SKM-1 (cell line): ENCODE data around the gene NIN.

Source experiments
- DNase-seq: peaks from one replicate; lab custom pipeline; 2025; ENCODE audit not compliant: unreplicated experiment; lab: John Stamatoyannopoulos, UW

Gene NIN

DNA sequence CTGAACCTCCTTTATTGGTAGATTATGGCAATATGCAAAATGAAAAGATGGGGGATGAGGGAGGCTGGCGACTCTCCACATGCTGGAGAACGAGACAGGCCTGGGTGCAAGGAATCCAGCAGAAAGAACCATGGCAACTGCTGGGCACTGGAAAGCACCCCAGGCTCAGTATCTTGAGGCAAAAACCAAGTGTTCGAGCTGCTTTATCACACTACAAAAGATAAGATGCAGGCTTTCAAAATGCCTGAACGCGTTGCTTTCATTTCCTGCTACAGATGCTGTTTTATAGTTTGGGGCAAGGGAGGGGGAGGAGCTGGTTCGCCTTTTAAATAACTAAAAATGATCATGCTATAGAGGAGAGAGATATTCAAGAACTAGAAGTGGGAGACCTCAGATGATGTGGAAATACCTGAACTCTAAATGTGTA lies 38.9 kb downstream of the NIN start:
- no peak for DNase-seq

DNA sequence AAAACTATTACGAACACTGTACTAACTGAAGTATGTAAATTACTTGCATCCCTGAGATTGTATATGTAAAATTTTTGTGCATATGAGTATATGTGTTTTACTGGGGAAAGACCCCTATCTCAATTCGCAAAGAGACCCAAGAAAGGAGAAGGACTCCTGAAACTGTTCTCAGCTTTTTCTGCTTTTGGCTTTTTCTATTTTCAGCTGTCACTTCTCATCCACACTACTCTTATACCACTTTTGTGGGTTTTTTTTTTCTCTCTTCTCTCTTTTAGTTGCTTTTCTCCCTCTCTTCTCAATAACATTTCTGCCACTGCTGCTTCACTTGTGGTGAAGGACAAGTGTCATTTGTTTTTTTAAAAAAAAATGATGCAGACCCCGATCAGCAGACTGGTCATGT lies 39.8 kb downstream of the NIN start:
- no peak for DNase-seq

DNA sequence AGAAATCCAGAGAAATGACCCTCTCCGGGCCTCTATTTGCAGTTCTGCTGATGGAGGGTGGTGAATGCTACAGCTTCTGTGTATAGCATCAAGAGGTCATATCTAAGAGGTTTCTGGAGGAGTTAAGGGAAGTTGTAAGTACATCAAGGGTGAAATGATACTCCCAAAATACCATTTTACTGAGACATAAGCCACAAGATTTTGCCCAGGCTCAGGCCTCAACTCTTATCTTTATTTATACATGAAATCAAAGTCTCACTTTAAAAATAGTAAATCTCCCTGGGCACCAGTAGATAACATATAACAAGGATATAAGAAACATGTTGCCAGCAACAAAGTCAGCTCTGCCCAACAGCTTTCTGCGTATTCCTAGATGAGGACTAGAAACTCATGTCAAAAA lies 40.4 kb downstream of the NIN start:
- DNase-seq: no peak

DNA sequence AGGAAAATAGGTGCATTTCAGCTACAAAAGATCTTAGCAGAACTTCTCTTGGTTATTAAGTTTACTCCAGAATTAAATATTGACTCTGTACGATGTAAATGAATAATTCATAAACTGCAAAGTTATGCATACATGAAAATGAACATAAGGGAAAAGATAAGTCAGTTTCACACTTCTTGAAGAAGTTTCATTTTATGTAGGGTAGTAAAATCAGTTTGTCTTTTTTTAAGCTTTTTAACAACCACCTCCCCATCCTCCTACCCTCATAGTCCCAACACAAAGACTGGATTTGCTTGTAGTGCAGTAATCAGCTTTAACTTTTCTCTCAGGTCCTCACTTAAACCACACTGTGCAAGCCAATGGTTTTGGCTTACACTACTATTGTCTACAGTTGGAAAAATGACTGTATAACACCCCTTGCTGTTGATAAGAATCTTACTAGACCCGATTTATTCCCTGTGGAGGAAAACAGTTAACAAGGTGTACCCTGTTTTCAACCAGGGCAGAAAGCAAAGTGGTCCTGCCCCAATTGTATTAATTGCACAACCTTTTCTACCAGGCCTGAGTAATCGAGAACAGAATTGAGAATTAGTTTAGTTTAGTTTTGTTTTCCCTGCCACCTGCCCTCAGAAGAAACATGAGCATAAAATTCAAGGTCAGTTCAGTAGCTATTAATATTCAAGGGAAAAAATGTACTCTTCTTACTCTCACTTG lies 44.1 kb downstream of the NIN start:
- no peak for DNase-seq

DNA sequence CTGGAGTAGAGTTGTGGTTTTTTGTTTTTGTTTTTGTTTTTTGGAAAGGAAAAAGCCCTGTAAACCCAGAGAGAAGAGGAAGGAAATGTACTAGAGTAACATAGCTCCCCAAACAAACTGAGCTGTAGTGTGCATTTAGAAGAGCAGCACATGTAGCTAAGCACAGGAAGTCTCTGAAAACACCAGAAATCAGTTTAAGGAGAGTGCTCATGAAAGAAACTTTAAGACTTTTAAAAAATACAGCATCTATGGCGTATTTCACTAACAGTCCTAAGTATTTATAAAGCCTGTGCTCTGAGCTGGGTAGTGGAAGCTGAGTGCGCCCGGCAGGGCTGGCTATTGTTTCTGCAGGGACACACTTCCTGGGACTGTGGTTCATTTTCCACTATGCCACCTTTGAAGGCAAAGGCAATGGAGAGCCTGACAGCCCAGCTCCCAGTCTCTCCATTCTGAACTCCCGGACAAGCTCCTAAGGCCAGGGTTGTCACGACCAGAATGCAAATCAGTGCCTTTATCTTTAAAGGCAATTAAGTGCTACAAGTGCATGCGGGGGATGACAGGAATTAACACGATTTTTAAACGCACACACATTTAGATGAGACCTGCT lies 45.4 kb downstream of the NIN start:
- no peak for DNase-seq

DNA sequence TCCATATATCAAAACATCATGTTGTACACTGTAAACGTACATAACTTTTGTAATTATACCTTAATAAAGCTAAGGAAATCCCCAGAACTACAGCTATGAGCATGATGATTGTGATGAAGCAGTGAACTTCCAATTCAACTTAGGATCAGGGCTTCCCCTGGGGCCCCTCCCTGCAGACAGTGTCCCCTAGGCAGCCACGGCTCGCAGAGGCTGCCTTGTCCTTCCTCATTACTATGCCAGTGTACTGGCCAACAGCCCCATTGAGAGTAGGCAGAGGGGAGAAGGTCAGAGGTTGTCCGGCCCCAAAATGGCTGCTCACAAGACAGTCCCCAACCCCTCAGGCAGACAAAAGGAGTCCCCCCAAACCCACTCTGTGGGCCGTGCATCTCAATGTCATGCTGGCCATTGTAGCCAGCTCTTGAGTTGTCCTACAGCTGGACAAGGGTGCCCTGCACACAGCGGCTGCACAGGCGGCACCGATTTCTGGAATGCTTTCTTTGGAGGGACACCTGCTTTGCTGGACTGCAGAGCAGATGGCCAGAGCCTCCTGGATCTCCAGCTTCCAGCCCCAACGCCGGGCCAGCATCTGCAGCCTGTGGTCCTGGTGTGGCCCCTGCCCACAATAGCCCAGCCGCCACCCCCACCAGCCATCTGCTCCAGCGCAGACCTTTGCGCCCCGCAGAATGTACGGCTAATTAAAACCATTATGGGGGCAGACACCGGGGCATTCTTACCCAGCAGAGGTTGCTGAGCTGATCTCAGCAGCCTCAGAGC lies 46.1 kb downstream of the NIN start:
- DNase-seq: no peak

DNA sequence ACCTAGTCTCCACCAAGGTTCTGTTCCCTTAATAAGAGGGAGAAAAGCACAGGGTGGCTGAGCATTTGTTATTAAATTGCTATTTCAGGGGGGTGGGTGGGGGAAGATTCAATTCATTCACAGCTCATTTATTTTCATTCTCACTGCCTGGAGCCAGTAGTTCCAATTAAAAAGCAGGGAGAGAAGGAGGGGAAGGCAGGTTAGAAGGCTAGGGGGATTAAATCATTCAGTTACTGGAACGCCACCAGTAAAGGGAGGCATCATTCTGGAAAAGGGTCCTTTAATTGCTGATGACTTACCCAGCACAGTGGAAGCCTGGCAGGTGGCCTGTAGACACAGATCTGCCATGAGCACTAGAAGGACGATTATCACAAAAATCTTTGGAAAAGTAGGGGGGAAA lies 47.4 kb downstream of the NIN start:
- DNase-seq: no peak

DNA sequence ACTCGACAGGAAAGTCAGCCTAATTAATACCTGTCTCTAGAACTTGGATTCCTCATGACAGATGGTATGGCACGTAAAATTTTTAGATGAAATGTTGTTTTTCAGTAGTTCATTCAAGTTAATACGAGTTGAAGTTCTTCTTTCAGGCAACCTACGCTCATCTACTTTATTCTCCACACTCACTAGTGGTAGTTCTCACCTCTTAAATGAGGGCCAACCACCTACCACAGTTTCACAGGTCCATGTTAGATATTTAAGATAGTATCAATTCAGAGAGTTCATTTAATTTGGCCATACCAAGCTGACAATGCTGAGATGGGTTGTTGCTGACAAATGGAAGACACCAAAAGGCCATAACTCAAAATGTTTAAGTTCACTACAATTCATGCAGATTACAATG lies 50.6 kb downstream of the NIN start:
- no peak for DNase-seq

DNA sequence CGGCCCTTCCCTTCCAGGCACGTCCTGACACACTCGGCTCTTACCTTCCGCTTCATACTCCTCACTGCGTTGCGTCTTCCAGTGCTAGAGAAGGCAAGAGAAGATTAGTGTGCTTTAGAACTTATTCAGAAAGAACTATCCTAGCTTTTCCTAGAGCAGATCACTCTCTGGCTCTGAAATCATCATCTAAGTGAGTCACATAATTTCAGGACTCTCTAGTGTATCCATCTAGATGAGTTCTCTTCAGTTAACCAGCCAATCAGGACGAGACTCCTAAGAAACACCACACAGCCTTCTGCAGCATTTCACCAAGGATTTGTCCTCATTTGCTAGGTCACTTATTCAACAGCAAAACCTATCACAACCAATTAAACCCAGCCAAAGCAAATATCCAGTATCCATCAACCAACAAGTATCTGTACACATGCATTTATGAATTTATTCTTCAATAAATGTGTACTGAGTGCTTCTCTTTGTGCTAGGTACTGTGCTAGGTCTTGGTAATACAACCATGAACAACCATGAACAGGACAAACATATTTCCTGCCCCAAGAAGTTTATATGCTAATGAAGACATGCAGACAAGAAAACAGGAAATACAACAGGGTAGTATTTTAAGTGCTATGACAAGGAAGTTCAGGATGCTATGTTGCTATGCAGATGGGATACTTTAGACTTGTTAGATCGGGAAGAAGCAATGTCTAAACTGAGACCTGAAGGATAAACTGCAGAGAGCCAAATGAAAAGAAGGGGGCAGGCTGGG lies 52.1 kb downstream of the NIN start:
- no peak for DNase-seq

DNA sequence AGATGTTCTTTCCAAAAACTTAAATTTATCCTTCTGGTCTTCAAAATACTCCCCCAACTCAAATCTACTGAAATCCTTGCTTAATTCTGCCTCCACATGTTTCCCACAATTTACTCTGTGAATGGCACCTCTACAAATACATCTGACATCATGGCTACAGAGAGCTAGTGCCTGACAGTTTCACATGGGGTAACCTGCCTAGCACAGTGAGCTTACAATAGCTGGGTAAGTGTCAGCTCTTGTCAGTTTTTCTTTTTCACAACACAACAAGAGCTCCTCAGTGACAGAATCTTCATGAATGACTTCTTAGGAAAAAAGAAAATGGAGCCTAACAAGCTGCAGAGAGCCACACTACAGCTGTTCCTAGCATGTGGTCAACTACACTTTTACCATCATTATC lies 54.4 kb downstream of the NIN start:
- no peak for DNase-seq

DNA sequence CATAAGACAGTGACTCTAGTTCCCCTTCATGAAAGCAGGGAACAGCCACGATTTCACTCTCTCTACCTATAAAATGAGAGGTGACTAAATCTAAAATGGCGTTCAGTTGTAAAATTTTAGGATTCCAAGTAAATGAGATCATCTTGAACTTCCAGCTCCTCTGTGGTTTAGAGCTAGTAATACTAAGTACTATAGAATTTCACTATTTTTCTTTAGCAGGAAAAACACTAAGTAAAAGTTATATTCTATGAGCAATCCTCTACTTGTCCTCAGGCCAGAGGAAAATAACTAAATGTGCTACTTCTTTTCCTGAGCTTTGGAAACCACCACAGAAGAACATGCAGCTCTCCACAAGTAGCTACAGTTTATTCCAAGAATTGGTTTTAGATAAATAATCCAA lies 55.6 kb downstream of the NIN start:
- no peak for DNase-seq

DNA sequence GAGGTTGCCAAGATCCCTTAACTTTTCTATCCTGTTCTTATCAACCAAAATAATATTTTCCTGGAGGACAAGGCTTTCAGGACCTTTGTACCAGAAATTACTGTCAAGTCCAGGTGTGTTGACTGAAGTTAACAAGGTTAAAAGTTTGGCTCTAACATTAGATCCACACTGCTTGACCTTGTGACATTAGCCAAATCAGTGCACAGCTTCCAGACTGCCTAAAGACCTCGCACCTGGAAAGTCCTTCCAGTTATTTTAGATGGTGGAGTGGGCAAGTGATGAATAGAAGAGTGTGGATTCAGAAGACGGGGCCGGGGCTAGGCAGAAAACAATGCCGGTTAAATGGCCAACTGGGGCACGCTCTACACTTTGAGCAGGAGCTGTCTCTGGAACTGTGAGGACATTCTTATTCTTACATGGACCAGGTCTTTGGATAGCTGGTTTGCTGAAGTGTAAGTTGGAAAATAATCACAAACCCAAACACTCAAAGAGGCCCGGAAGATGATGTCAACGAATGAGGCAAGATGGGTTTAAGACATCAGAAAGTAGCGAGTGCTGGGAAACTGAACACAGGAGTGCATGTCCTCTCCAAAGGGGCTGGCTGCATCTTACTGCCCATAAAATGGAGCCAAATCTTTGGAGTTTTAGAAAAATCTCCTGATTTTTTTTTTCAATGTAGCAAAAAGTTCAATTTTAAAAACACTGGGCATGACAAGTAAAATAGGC lies 56.3 kb downstream of the NIN start:
- DNase-seq: no peak

DNA sequence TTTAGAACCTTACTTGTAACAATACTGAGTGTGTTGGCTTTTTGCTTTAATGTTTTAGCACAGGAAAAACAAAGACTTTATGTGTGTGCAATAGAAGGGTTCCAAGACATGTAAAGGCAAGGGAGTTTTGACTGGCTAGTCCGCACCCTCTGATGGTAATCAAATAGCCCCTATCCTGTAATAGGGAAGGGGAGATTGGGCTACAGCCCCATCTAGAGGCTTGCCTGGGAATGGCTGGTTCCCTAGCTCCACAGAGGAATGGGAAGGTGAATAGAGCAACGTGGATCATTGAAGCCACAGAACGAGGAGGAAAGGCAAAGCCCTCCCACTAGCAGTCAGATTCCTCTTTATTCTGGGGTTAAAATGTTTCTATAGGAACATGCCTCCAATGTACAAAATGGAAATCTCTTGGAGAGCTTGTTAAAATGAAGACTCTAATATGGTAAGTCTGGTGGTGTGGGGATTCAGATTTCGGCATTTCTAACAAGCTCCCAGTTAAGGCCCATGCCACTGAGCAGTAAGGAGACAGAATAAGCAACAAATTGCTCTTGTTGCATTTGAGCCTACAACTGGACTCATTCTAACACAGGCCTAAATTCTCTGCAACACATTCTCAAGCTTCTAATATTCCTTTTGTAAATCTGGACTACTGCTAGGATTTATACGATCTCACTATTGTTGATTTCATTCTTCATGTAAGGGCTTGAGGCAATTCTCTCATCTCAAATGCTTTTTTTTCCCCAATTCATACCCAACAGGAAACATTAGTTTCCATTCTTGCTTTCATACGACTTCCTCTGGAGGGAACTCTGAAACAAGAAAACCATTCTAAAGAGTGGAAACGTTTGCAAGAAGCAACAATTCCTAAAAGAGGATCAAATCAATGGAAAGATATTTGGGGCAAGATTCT lies 57.1 kb downstream of the NIN start:
- no peak for DNase-seq

DNA sequence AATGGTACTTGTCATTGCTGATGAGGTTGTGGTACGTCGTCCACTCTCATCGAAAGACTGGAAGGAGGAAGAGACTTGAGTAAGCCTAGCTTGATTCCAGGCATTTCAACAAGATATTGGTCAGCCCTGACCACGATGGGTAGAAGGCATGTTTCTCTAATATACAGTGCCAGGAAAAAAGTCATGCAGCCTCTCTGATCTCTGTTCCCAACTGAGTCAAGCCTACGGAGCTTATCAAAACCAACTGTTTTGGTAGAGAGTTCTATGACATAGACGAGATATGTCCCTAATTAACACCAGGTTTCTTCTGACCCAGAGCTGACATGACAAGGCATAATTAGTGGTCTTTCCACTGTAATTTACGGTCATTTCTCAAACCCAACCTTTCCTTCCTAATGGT lies 58.5 kb downstream of the NIN start:
- no peak for DNase-seq

DNA sequence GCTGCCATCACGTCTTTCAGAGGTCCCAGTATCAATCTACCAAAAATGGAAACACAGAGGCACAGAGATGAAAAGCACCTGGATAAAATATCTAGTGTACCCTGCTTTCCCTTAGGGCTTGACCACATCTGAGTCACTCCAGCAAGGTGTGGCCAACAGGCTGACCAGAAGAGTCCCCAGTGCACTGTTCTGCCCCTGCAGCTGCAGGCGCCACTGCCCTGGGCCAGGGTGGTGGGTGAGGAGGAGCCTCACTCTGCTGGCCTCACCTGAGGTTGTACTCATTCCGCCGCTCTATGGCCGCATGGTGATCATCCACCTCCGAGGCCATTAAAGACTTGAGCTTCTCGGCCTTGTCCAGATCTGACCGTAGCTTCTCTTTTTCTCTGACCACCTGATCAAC lies 60.4 kb downstream of the NIN start:
- no peak for DNase-seq

DNA sequence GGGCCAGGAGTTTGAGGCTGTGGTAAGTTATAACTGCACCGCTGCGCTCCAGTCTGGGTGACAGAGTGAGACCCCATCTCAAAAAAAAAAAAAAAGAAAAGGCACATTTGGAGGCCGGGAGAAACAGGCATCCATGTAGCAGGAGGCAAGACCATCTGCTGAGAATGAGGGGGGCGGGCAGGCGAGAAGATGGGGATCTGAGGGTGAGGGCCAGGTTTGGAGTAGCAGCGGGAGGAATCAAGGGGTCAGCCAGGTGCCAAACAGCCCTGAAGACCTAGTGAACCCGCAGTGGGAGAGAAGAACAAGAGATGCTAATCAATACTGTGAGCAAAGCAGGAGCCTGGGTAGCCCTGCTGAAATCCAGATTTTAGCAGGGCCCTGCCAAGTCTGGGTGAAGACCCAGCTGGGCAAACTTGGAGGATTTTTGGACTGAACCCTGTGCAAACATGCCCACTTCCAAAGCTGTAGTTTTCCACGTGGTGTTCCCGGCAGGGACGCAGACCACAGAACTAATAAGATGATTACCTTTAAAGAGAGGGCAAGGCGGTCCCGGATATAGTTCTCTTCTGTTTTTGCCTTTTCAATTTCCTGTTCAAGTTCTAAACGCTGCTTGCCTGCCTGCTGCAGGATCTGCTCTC lies 61.0 kb downstream of the NIN start:
- no peak for DNase-seq

DNA sequence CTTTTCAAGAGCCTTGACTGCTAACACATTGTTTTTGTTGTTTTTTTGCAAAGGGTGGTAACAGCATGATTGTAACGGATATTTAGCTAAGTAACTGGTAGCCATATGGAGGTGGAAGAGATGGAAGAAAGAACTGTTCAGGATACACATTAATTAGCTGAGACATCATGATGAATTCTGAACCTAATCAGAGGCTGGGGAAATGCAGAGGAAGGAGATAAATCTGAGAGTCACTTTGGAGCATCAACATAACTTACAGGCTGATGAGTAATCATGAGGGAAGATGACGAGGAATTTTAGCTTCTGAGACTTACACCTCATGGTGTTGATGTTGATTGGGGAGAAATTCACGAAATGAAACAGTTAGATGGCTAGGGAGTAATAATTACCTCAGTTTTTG lies 62.3 kb downstream of the NIN start:
- DNase-seq: no peak

DNA sequence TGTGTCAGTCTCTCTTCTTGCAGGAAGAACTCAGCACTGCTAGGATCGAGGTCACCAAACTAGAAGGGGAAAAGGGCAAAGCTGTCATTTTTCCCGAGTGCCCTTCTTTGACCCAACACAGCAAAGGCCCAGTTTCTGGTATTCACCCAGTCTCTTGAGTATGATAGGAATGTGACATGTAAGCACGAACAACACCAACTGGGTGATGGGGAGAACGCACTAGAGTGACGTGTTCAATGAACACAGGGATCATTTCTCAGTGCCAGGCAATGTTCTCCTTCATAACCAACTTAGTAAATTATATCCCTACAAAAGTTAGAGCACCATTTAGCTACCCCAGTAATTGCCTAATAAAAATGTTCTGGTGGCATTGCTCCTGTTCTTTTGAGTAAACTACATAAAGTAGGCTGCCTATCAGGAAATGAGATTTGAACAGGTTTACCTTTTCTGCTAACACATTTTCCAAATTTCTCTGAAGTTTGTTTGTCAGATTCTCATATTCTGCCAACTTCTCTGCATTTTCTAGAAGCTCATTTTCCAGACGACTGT lies 64.5 kb downstream of the NIN start:
- no peak for DNase-seq

DNA sequence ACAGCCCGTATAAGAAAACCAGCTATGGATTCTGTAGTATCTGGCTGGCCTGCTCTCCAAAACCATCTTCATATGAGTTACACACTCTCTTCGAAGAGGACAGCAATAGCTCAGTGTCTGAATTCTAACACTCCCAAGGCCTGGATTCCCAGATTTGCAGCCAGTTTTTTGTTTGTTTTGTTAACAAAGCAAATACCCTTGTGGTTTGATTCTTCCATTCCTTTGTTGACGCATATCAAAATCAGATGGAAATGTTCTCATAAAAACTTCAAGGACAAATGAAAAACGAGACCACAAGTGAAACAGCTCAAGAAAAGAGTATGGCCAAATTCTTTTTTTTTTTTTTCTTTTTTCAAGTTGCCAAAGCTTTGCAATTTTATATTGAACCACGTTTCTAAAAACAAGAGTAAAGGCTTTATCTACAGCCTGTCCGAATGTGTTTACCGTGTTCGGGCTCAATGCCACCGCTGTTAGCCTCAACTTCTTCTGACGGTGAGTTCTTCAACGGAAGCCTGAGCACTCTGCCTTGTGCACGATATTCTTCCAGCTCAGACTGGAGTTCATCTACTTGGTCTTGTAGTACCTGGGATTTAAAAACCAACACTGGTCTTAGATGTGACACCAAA lies 67.5 kb downstream of the NIN start:
- no peak for DNase-seq
